ENCODE measurements around the gene NMNAT2. TPM values are rescaled to one million over a fixed set of nuclear protein-coding genes. Genes with fewer than 3 reads are reported as not detected.

The NMNAT2 gene
- total and polyA plus RNA-seq, 2 experiments from 2014 or later, result 3.6 to 10.0 TPM

DNA sequence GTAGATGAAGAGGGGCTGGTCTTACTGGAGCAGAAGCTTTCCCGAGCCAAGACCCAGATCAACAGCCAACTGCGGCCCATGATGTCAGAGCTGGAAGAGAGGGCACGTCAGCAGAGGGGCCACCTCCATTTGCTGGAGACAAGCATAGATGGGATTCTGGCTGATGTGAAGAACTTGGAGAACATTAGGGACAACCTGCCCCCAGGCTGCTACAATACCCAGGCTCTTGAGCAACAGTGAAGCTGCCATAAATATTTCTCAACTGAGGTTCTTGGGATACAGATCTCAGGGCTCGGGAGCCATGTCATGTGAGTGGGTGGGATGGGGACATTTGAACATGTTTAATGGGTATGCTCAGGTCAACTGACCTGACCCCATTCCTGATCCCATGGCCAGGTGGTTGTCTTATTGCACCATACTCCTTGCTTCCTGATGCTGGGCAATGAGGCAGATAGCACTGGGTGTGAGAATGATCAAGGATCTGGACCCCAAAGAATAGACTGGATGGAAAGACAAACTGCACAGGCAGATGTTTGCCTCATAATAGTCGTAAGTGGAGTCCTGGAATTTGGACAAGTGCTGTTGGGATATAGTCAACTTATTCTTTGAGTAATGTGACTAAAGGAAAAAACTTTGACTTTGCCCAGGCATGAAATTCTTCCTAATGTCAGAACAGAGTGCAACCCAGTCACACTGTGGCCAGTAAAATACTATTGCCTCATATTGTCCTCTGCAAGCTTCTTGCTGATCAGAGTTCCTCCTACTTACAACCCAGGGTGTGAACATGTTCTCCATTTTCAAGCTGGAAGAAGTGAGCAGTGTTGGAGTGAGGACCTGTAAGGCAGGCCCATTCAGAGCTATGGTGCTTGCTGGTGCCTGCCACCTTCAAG is 174.8 kb downstream of the NMNAT2 start:
- H4K20me1 ChIP-seq (replicated peaks; ENCODE audit: insufficient read depth), result no peaks in the 10 kb centered on the region
- Mint-ChIP-seq H3K36me3 (ENCODE audit: low read depth) (0 out of 3 replicates have a peak, but pooled peaks cover 6% of the 10 kb centered on the region), H3K27me3 (ENCODE audit: insufficient read depth, low read depth, poor library complexity) (peaks cover 2% of the 10 kb centered on the region), H3K4me1 (peaks cover 6% of the 10 kb centered on the region; the same call in 2 of the 3 replicates), H3K4me3 (no peak overlapping the region), H3K9me3 (no peaks in the 10 kb centered on the region), H3K27ac (no peak overlapping the region)
- ATAC-seq, result no peak
- no peak for DNase-seq (ENCODE audit: low spot score)
- no peaks in the 10 kb centered on the region for H3K27me3 ChIP-seq (ENCODE audit: insufficient read depth)
- no peak overlapping the region for H3K4me3 ChIP-seq
- H3K79me2 ChIP-seq (replicated peaks; ENCODE audit: insufficient read depth), result no peaks in the 10 kb centered on the region
- no peak overlapping the region for H3K27ac ChIP-seq (ENCODE audit: low read depth)
- H3K4me1 ChIP-seq (ENCODE audit: insufficient read depth), result no peaks in the 10 kb centered on the region
- TF ChIP-seq, protein P1, sequence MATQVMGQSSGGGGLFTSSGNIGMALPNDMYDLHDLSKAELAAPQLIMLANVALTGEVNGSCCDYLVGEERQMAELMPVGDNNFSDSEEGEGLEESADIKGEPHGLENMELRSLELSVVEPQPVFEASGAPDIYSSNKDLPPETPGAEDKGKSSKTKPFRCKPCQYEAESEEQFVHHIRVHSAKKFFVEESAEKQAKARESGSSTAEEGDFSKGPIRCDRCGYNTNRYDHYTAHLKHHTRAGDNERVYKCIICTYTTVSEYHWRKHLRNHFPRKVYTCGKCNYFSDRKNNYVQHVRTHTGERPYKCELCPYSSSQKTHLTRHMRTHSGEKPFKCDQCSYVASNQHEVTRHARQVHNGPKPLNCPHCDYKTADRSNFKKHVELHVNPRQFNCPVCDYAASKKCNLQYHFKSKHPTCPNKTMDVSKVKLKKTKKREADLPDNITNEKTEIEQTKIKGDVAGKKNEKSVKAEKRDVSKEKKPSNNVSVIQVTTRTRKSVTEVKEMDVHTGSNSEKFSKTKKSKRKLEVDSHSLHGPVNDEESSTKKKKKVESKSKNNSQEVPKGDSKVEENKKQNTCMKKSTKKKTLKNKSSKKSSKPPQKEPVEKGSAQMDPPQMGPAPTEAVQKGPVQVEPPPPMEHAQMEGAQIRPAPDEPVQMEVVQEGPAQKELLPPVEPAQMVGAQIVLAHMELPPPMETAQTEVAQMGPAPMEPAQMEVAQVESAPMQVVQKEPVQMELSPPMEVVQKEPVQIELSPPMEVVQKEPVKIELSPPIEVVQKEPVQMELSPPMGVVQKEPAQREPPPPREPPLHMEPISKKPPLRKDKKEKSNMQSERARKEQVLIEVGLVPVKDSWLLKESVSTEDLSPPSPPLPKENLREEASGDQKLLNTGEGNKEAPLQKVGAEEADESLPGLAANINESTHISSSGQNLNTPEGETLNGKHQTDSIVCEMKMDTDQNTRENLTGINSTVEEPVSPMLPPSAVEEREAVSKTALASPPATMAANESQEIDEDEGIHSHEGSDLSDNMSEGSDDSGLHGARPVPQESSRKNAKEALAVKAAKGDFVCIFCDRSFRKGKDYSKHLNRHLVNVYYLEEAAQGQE (IDR thresholded peaks at IDR 0.05; ENCODE audit: unreplicated experiment), result no peak
- TF ChIP-seq JUNB (IDR thresholded peaks at IDR 0.05; ENCODE audit: unreplicated experiment), result no peak
- no peak for TF ChIP-seq ZNF331 (CRISPR knock-in tag; IDR thresholded peaks at IDR 0.05; ENCODE audit: low read depth)
- TF ChIP-seq, protein P2, sequence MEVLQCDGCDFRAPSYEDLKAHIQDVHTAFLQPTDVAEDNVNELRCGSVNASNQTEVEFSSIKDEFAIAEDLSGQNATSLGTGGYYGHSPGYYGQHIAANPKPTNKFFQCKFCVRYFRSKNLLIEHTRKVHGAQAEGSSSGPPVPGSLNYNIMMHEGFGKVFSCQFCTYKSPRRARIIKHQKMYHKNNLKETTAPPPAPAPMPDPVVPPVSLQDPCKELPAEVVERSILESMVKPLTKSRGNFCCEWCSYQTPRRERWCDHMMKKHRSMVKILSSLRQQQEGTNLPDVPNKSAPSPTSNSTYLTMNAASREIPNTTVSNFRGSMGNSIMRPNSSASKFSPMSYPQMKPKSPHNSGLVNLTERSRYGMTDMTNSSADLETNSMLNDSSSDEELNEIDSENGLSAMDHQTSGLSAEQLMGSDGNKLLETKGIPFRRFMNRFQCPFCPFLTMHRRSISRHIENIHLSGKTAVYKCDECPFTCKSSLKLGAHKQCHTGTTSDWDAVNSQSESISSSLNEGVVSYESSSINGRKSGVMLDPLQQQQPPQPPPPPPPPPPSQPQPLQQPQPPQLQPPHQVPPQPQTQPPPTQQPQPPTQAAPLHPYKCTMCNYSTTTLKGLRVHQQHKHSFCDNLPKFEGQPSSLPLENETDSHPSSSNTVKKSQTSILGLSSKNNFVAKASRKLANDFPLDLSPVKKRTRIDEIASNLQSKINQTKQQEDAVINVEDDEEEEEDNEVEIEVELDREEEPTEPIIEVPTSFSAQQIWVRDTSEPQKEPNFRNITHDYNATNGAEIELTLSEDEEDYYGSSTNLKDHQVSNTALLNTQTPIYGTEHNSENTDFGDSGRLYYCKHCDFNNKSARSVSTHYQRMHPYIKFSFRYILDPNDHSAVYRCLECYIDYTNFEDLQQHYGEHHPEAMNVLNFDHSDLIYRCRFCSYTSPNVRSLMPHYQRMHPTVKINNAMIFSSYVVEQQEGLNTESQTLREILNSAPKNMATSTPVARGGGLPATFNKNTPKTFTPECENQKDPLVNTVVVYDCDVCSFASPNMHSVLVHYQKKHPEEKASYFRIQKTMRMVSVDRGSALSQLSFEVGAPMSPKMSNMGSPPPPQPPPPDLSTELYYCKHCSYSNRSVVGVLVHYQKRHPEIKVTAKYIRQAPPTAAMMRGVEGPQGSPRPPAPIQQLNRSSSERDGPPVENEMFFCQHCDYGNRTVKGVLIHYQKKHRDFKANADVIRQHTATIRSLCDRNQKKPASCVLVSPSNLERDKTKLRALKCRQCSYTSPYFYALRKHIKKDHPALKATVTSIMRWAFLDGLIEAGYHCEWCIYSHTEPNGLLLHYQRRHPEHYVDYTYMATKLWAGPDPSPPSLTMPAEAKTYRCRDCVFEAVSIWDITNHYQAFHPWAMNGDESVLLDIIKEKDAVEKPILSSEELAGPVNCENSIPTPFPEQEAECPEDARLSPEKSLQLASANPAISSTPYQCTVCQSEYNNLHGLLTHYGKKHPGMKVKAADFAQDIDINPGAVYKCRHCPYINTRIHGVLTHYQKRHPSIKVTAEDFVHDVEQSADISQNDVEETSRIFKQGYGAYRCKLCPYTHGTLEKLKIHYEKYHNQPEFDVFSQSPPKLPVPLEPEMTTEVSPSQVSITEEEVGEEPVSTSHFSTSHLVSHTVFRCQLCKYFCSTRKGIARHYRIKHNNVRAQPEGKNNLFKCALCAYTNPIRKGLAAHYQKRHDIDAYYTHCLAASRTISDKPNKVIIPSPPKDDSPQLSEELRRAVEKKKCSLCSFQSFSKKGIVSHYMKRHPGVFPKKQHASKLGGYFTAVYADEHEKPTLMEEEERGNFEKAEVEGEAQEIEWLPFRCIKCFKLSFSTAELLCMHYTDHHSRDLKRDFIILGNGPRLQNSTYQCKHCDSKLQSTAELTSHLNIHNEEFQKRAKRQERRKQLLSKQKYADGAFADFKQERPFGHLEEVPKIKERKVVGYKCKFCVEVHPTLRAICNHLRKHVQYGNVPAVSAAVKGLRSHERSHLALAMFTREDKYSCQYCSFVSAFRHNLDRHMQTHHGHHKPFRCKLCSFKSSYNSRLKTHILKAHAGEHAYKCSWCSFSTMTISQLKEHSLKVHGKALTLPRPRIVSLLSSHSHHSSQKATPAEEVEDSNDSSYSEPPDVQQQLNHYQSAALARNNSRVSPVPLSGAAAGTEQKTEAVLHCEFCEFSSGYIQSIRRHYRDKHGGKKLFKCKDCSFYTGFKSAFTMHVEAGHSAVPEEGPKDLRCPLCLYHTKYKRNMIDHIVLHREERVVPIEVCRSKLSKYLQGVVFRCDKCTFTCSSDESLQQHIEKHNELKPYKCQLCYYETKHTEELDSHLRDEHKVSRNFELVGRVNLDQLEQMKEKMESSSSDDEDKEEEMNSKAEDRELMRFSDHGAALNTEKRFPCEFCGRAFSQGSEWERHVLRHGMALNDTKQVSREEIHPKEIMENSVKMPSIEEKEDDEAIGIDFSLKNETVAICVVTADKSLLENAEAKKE (CRISPR knock-in tag; IDR thresholded peaks at IDR 0.05), result no peak
- no peak for TF ChIP-seq POLR2AphosphoS5 (IDR thresholded peaks at IDR 0.05; ENCODE audit: low read depth)
- no peak for TF ChIP-seq CREB1 (CRISPR knock-in tag; IDR thresholded peaks at IDR 0.05; ENCODE audit: low read depth)
- no peak for TF ChIP-seq NANOG (IDR thresholded peaks at IDR 0.05; ENCODE audit: borderline replicate concordance)
- TF ChIP-seq EZH2 (IDR thresholded peaks at IDR 0.05; ENCODE audit: low read depth, unreplicated experiment), result no peak
- TF ChIP-seq, protein P3, sequence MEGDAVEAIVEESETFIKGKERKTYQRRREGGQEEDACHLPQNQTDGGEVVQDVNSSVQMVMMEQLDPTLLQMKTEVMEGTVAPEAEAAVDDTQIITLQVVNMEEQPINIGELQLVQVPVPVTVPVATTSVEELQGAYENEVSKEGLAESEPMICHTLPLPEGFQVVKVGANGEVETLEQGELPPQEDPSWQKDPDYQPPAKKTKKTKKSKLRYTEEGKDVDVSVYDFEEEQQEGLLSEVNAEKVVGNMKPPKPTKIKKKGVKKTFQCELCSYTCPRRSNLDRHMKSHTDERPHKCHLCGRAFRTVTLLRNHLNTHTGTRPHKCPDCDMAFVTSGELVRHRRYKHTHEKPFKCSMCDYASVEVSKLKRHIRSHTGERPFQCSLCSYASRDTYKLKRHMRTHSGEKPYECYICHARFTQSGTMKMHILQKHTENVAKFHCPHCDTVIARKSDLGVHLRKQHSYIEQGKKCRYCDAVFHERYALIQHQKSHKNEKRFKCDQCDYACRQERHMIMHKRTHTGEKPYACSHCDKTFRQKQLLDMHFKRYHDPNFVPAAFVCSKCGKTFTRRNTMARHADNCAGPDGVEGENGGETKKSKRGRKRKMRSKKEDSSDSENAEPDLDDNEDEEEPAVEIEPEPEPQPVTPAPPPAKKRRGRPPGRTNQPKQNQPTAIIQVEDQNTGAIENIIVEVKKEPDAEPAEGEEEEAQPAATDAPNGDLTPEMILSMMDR (conservative IDR thresholded peaks at IDR 0.05; ENCODE audit: low read depth in 2 of 2), result no peak
- TF ChIP-seq EZH2phosphoT487 (IDR thresholded peaks at IDR 0.05; ENCODE audit: unreplicated experiment), result no peak
- no peak for TF ChIP-seq STAT1 (IDR thresholded peaks at IDR 0.05; ENCODE audit: unreplicated experiment)
- no peak for TF ChIP-seq ETS1 (IDR thresholded peaks at IDR 0.05)
- no peak for TF ChIP-seq ZNF114 (CRISPR knock-in tag; IDR thresholded peaks at IDR 0.05)
- H3K36me3 ChIP-seq (ENCODE audit: insufficient read depth), result peaks cover 4% of the 10 kb centered on the region; the same call in 1 of the 2 replicates
- no peaks in the 10 kb centered on the region for H3K9me2 ChIP-seq (ENCODE audit: insufficient read depth)
- no peak overlapping the region for H2AFZ ChIP-seq
- no peaks in the 10 kb centered on the region for H3F3A ChIP-seq (replicated peaks; ENCODE audit: low read depth)
- H3K4me2 ChIP-seq, result no peak overlapping the region
